HepG2 (cell line): ENCODE measurements around the gene ULBP2. TPM values are rescaled to one million over a fixed set of nuclear protein-coding genes. Genes with fewer than 3 reads are reported as not detected.

Experiments used
- ATAC-seq: fragments of 200-7000 bp; cut with Tn5 transposase; 3 replicates; pipeline ENCODE4 v1.9.1; 2020; ENCODE audit warnings: mild to moderate bottlenecking, moderate library complexity
- Bru-seq: library from RNA; stranded (reverse); fragments of 400-500 nt; gene quantifications from one replicate; lab custom pipeline; 2021; lab: Mats Ljungman, UMichigan
- BruChase-seq, 2 experiments: library from RNA; stranded (reverse); fragments of 400-500 nt; gene quantifications; one replicate each; lab custom pipeline; 2021; lab: Mats Ljungman, UMichigan
- BruUV-seq: library from RNA; stranded (reverse); fragments of 400-500 nt; replicated peaks from 2 replicates; lab custom pipeline; 2021; lab: Mats Ljungman, UMichigan
- CTCF ChIA-PET: fragments of 300-600 bp; formaldehyde crosslinking; extraction: SDS; loops from one replicate; lab custom pipeline; 2021; ENCODE audit warnings: low total read pairs, inconsistent platforms, low intra/inter-chr PET ratio; lab: Yijun Ruan, JAX
- POLR2A ChIA-PET: fragments of 350-600 bp; sonication (Branson Sonifier 250); formaldehyde crosslinking; loops from one replicate; lab custom pipeline; 2020; ENCODE audit warnings: antibody characterized with exemption, inconsistent platforms; lab: Yijun Ruan, JAX
- DNase-seq: peaks from one replicate; pipeline ENCODE4 v3.0.0-alpha.2; 2015; ENCODE audit warnings: low spot score
- FAIRE-seq: peaks from 3 replicates; lab custom pipeline; 2011; peaks lifted over from hg19 to GRCh38; lab: Jason Lieb, UNC
- H2AFZ ChIP-seq: one replicate; pipeline ENCODE4 v1.6.1; 2011; ENCODE audit warnings: low read length, inconsistent platforms
- H3K27ac ChIP-seq: fragments of 300-600 bp; 3 replicates; pipeline ENCODE4 v1.8.0; 2011; ENCODE audit warnings: mixed run types, mild to moderate bottlenecking, mixed read lengths, low read length, inconsistent platforms; ENCODE audit not compliant: insufficient read depth; ENCODE audit errors: extremely low read length
- H3K27me3 ChIP-seq, 2 experiments: fragments of 200-600 bp in 1 of 2; 2 replicates in 1 of 2; 3 replicates in 1 of 2; pipeline versions ENCODE4 v1.6.0 to v1.8.0; 2011; ENCODE audit warnings: low read length in 2 of 2, mild to moderate bottlenecking in 2 of 2, moderate library complexity in 2 of 2, inconsistent platforms in 1 of 2; ENCODE audit not compliant: insufficient read depth in 2 of 2, control insufficient read depth in 1 of 2
- H3K36me3 ChIP-seq, 2 experiments: fragments of 200-600 bp in 1 of 2; replicated peaks in 1 of 2; 2 replicates in 1 of 2; 3 replicates in 1 of 2; pipeline versions ENCODE4 v1.5.1 to v1.8.0; 2011; ENCODE audit warnings: low read length in 2 of 2, inconsistent platforms in 1 of 2; ENCODE audit not compliant: insufficient read depth in 2 of 2, control insufficient read depth in 1 of 2
- H3K4me1 ChIP-seq: 2 replicates; pipeline ENCODE4 v1.5.1; 2012; ENCODE audit warnings: low read length, inconsistent platforms; ENCODE audit not compliant: insufficient read depth
- H3K4me2 ChIP-seq: 2 replicates; pipeline ENCODE4 v1.6.0; 2011; ENCODE audit warnings: low read depth, low read length, inconsistent platforms
- H3K4me3 ChIP-seq, 3 experiments: fragments of 200-600 bp in 1 of 3; sonication (generic), shearing (Covaris generic) in 1 of 3; replicated peaks in 1 of 3; 2 replicates each; pipeline ENCODE4 v1.5.1; 2011 to 2016; ENCODE audit warnings: low read length in 3 of 3, inconsistent platforms in 2 of 3, low read depth in 2 of 3, mild to moderate bottlenecking in 2 of 3, control low read depth in 1 of 3, mixed read lengths in 1 of 3; ENCODE audit not compliant: insufficient read depth in 1 of 3
- H3K79me2 ChIP-seq: one replicate; pipeline ENCODE4 v1.6.1; 2011; ENCODE audit warnings: low read length, inconsistent platforms; ENCODE audit not compliant: insufficient read depth
- H3K9ac ChIP-seq: 2 replicates; pipeline ENCODE4 v1.6.0; 2011; ENCODE audit warnings: mild to moderate bottlenecking, low read depth, low read length, inconsistent platforms; ENCODE audit not compliant: insufficient read depth
- H3K9me3 ChIP-seq: 2 replicates; pipeline ENCODE4 v1.5.1; 2012; ENCODE audit warnings: mild to moderate bottlenecking, low read length
- H4K20me1 ChIP-seq: 2 replicates; pipeline ENCODE4 v1.6.0; 2011; ENCODE audit warnings: inconsistent platforms, mild to moderate bottlenecking, low read length, moderate library complexity; ENCODE audit not compliant: insufficient read depth
- BHLHE40 ChIP-seq: IDR thresholded peaks from 2 replicates; pipeline ENCODE4 v1.6.1; 2011; ENCODE audit warnings: low read length, improper control_type of control experiment
- HIVEP1 ChIP-seq: sonication (generic); formaldehyde crosslinking; IDR thresholded peaks from 2 replicates; pipeline ENCODE4 v1.4.0; 2020; ENCODE audit warnings: mild to moderate bottlenecking, missing genetic modification reagents
- HMG20A ChIP-seq: IDR thresholded peaks from 2 replicates; pipeline ENCODE4 v1.6.1; 2016; ENCODE audit warnings: borderline replicate concordance
- MAF1 ChIP-seq: sonication (generic); formaldehyde crosslinking; IDR thresholded peaks from 2 replicates; pipeline ENCODE4 v1.5.0; 2020; ENCODE audit warnings: missing genetic modification reagents, borderline replicate concordance
- MTA3 ChIP-seq: sonication (generic); formaldehyde crosslinking; IDR thresholded peaks from 2 replicates; pipeline ENCODE4 v1.4.0; 2020; ENCODE audit warnings: missing genetic modification reagents
- SOX5 ChIP-seq: IDR thresholded peaks from 2 replicates; pipeline ENCODE4 v1.6.1; 2016; ENCODE audit warnings: borderline replicate concordance
- TBP ChIP-seq: sonication (generic); formaldehyde crosslinking; IDR thresholded peaks from 2 replicates; pipeline ENCODE4 v1.5.0; 2020; ENCODE audit warnings: missing genetic modification reagents
- TCF7L2 ChIP-seq: IDR thresholded peaks from 2 replicates; pipeline ENCODE4 v1.6.1; 2011; ENCODE audit warnings: mild to moderate bottlenecking, low read depth, low read length, moderate library complexity
- ZFP36L2 ChIP-seq: sonication (generic); formaldehyde crosslinking; IDR thresholded peaks from 2 replicates; pipeline ENCODE4 v1.4.0; 2020; ENCODE audit warnings: missing genetic modification reagents
- ZNF414 ChIP-seq: sonication (generic); formaldehyde crosslinking; IDR thresholded peaks from 2 replicates; pipeline ENCODE4 v1.5.0; 2020; ENCODE audit warnings: missing genetic modification reagents
- ZNF496 ChIP-seq: sonication (generic); formaldehyde crosslinking; IDR thresholded peaks from 2 replicates; pipeline ENCODE4 v1.8.1; 2023; ENCODE audit warnings: mild to moderate bottlenecking, moderate library complexity, missing genetic modification reagents; ENCODE audit not compliant: insufficient replicate concordance
- ZNF746 ChIP-seq: sonication (generic); formaldehyde crosslinking; IDR thresholded peaks from 2 replicates; pipeline ENCODE4 v1.8.0; 2022; ENCODE audit warnings: mild to moderate bottlenecking, missing genetic modification reagents
- WGBS: methylation state at CpG from one replicate; pipeline ENCODE4 v1.1.6; 2017; ENCODE audit warnings: low lambda C conversion rate; 5-methylcytosine and 5-hydroxymethylcytosine counted together
- in situ Hi-C: cut with HindIII; loops from 2 replicates; pipeline ENCODE4 v1.10.0; 2017; ENCODE audit warnings: low pct_unique_long_range_greater_than_20kb; ENCODE audit not compliant: extremely low pct_ligation_motif_present
- intact Hi-C: fragments of 100-400 bp; cut with micrococcal nuclease; formaldehyde crosslinking; loops from one replicate; pipeline ENCODE4 v1.10.0; 2022; ENCODE audit not compliant: unreplicated experiment
- long read RNA-seq, 2 experiments: library from RNA in 1 of 2; library from polyadenylated mRNA in 1 of 2; stranded (forward) in 1 of 2; unstranded in 1 of 2; transcript quantifications; one replicate each; pipeline ENCODE4 v2.0.0, GENCODE V29; 2019 to 2022
- polyA minus RNA-seq, 3 experiments: library from RNA; depleted of rRNA, polyadenylated mRNA; stranded (reverse); fragments of >200 nt; gene quantifications; 2 replicates each; pipeline ENCODE4 v1.2.3, GENCODE V29; 2011; ENCODE audit warnings: low replicate concordance in 1 of 3
- polyA plus RNA-seq, 8 experiments: library from polyadenylated mRNA; depleted of rRNA in 3 of 8; stranded (reverse) in 7 of 8; unstranded in 1 of 8; fragments of >200 nt; fragmentation: Illumina TruSeq in 4 of 8; extraction: Trizol in 4 of 8; gene quantifications; 2 replicates each; pipeline versions ENCODE4 v1.2.1 to v1.2.3, GENCODE V29; 2011 to 2016; ENCODE audit warnings: low read depth in 4 of 8, missing spikeins in 1 of 8, mixed read lengths in 1 of 8; ENCODE audit not compliant: insufficient read depth in 1 of 8
- total RNA-seq, 5 experiments: library from RNA; depleted of rRNA; stranded (reverse); fragments of >200 nt; fragmentation: Illumina TruSeq; extraction: Trizol; gene quantifications; 2 replicates each; pipeline ENCODE4 v1.2.3, GENCODE V29; 2016; ENCODE audit warnings: low read depth in 1 of 5
- TF ChIP-seq, protein P1 (sequence below): sonication (generic); formaldehyde crosslinking; IDR thresholded peaks from 2 replicates; pipeline ENCODE4 v1.4.0; 2020; ENCODE audit warnings: missing genetic modification reagents, borderline replicate concordance

The ULBP2 gene, protein sequence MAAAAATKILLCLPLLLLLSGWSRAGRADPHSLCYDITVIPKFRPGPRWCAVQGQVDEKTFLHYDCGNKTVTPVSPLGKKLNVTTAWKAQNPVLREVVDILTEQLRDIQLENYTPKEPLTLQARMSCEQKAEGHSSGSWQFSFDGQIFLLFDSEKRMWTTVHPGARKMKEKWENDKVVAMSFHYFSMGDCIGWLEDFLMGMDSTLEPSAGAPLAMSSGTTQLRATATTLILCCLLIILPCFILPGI
- total RNA-seq (2016; rRNA removed; fragmentation: Illumina TruSeq; extraction: Trizol) (not detected in 2 replicates), polyA plus RNA-seq (2011; rRNA removed) (not detected in 2 replicates), polyA minus RNA-seq (2011; rRNA and poly(A)+ RNA removed; ENCODE audit: low replicate concordance) (not detected in 2 replicates), Bru-seq, nascent RNA (not detected), BruChase-seq, experiment 1, labeled RNA remaining after a 6-hour chase (not detected), BruChase-seq, experiment 2, labeled RNA remaining after a 2-hour chase (not detected)
- total RNA-seq (2016; cell fraction: cytosol; rRNA removed; fragmentation: Illumina TruSeq; extraction: Trizol; ENCODE audit: low read depth), result not detected in 2 replicates
- total RNA-seq (2016; cell fraction: insoluble cytoplasmic fraction; rRNA removed; fragmentation: Illumina TruSeq; extraction: Trizol), result not detected in 2 replicates
- not detected in 2 replicates for total RNA-seq (2016; cell fraction: membrane; rRNA removed; fragmentation: Illumina TruSeq; extraction: Trizol)
- not detected in 2 replicates for total RNA-seq (2016; cell fraction: nucleus; rRNA removed; fragmentation: Illumina TruSeq; extraction: Trizol)
- not detected in 2 replicates for polyA plus RNA-seq (2011; cell fraction: cytosol; rRNA removed)
- not detected in 2 replicates for polyA plus RNA-seq (2011; cell fraction: nucleus; rRNA removed)
- polyA plus RNA-seq (2012), result not detected in 2 replicates
- polyA plus RNA-seq (2016; cell fraction: cytosol; fragmentation: Illumina TruSeq; extraction: Trizol; ENCODE audit: low read depth), result not detected in 2 replicates
- polyA plus RNA-seq (2016; cell fraction: insoluble cytoplasmic fraction; fragmentation: Illumina TruSeq; extraction: Trizol; ENCODE audit: low read depth), result not detected in 2 replicates
- not detected in 2 replicates for polyA plus RNA-seq (2016; cell fraction: membrane; fragmentation: Illumina TruSeq; extraction: Trizol; ENCODE audit: low read depth)
- not detected in 2 replicates for polyA plus RNA-seq (2016; cell fraction: nucleus; fragmentation: Illumina TruSeq; extraction: Trizol; ENCODE audit: insufficient read depth, low read depth)
- polyA minus RNA-seq (2011; cell fraction: cytosol; rRNA and poly(A)+ RNA removed), result not detected in 2 replicates
- polyA minus RNA-seq (2011; cell fraction: nucleus; rRNA and poly(A)+ RNA removed), result not detected in 2 replicates
- long read RNA-seq, experiment 1, result 0 reads
- long read RNA-seq, experiment 2, result 0 reads

DNA sequence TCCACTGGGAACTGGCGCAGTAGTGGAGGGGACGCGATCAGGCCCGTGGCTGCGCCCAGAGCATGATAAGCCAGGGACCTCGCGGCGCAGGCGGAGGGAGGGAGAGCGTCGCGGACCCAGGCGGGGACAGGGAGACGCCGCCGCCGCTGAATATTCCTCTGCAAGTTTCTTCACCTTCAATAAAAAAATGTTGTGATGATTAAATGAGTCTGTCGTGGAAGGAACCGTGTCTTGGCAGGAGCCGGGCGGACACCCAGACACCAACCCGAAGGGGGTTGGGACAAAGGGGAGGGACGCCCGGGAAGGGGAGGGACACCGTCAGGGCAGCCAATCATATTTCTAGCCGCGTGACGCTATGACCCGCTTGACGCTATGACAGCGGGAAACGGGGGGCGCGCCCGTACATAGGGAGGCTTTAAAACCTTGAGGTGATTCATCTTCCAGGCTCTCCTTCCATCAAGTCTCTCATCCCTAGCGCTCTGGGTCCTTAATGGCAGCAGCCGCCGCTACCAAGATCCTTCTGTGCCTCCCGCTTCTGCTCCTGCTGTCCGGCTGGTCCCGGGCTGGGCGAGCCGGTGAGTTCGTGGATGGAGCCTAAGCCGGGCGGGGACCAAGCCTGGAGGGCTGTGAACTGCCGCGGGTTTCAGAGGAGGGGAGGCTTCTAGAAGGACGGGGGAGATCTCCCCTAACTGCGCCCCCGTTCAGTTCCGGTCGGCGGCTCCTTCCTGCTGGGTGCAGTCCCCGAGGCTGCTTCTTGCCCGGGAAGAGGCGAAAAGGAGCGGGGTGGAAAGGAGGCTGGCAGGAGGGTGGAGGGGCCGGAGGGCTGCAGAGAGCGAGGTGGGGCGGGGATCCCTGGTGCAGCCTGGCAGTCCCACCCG, at the start of gene ULBP2:
ULBP2 (plus strand) TSS at position 432 of the 878 bp plus-strand sequence; CDS start at position 491, 59 bp downstream.
- CTCF ChIA-PET, result no interaction called here
- WGBS, result 47% methylated on average over 61 of the region's 62 CpGs
- Histone ChIP-seq H3K9ac (no peak within 1 kb of the TSS), H3K4me1 (peaks cover 12% of the 10 kb centered on the region), H3K27me3 (peaks cover 19 to 54% of the 10 kb centered on the region in 2 experiments), H3K27ac (no peak within 1 kb of the TSS), H3K4me2 (peak within 1 kb of the TSS; percentile 3; the same call in 1 of the 2 replicates), H3K4me3 (peak within 1 kb of the TSS in 1 of 3 experiments; percentile 3; a peak in 1 of 6 replicates), H2AFZ (no peak within 1 kb of the TSS), H3K9me3 (no peaks in the 10 kb centered on the region), H4K20me1 (no peaks in the 10 kb centered on the region; the same call in 1 of the 2 replicates), H3K79me2 (no peaks in the 10 kb centered on the region), H3K36me3 (no peaks in the 10 kb centered on the region)
- no peak for FAIRE-seq
- POLR2A ChIA-PET, result no interaction called here
- no peak for DNase-seq
- in situ Hi-C loops (no loop called here), intact Hi-C loops (no loop called here)
- no TSS peak for BruUV-seq
- no peak for ATAC-seq
- TF ChIP-seq TBP (CRISPR knock-in tag), result no peak
- no peak for TF ChIP-seq MAF1 (CRISPR knock-in tag)
- TF ChIP-seq ZNF496 (CRISPR knock-in tag), result no peak
- TF ChIP-seq, protein P1, sequence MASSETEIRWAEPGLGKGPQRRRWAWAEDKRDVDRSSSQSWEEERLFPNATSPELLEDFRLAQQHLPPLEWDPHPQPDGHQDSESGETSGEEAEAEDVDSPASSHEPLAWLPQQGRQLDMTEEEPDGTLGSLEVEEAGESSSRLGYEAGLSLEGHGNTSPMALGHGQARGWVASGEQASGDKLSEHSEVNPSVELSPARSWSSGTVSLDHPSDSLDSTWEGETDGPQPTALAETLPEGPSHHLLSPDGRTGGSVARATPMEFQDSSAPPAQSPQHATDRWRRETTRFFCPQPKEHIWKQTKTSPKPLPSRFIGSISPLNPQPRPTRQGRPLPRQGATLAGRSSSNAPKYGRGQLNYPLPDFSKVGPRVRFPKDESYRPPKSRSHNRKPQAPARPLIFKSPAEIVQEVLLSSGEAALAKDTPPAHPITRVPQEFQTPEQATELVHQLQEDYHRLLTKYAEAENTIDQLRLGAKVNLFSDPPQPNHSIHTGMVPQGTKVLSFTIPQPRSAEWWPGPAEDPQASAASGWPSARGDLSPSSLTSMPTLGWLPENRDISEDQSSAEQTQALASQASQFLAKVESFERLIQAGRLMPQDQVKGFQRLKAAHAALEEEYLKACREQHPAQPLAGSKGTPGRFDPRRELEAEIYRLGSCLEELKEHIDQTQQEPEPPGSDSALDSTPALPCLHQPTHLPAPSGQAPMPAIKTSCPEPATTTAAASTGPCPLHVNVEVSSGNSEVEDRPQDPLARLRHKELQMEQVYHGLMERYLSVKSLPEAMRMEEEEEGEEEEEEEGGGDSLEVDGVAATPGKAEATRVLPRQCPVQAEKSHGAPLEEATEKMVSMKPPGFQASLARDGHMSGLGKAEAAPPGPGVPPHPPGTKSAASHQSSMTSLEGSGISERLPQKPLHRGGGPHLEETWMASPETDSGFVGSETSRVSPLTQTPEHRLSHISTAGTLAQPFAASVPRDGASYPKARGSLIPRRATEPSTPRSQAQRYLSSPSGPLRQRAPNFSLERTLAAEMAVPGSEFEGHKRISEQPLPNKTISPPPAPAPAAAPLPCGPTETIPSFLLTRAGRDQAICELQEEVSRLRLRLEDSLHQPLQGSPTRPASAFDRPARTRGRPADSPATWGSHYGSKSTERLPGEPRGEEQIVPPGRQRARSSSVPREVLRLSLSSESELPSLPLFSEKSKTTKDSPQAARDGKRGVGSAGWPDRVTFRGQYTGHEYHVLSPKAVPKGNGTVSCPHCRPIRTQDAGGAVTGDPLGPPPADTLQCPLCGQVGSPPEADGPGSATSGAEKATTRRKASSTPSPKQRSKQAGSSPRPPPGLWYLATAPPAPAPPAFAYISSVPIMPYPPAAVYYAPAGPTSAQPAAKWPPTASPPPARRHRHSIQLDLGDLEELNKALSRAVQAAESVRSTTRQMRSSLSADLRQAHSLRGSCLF (CRISPR knock-in tag), result no peak
- no peak for TF ChIP-seq BHLHE40
- TF ChIP-seq HMG20A, result no peak
- no peak for TF ChIP-seq ZFP36L2 (CRISPR knock-in tag)
- TF ChIP-seq MTA3 (CRISPR knock-in tag), result no peak
- TF ChIP-seq SOX5 (CRISPR knock-in tag), result no peak
- no peak for TF ChIP-seq HIVEP1 (CRISPR knock-in tag)
- no peak for TF ChIP-seq ZNF414
- TF ChIP-seq TCF7L2, result no peak
- TF ChIP-seq ZNF746 (CRISPR knock-in tag), result no peak
